ENCODE data around the gene ELANE.

The ELANE gene

DNA sequence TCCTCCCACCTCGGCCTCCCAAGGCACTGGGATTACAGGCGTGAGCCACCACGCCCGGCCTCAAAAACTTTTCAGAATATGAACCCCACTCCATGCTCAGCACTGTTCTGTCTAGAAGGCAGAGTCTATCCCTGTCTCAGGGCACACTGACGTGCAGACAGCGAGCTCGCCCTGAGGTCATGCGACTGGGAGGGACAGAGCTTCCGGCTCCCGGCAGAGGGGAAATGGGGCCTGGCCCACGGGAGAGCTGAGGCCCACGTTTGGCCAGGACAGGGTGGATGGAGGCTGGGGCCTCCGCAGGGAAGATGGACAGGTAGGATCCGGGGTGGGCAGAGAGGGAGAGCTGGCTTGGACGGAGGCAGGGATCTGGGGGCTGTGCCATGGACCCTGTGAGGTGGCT is 27.2 kb upstream of the ELANE start:
- POLR2A ChIA-PET, result no interaction called here
- CTCF ChIA-PET, result no interaction called here

DNA sequence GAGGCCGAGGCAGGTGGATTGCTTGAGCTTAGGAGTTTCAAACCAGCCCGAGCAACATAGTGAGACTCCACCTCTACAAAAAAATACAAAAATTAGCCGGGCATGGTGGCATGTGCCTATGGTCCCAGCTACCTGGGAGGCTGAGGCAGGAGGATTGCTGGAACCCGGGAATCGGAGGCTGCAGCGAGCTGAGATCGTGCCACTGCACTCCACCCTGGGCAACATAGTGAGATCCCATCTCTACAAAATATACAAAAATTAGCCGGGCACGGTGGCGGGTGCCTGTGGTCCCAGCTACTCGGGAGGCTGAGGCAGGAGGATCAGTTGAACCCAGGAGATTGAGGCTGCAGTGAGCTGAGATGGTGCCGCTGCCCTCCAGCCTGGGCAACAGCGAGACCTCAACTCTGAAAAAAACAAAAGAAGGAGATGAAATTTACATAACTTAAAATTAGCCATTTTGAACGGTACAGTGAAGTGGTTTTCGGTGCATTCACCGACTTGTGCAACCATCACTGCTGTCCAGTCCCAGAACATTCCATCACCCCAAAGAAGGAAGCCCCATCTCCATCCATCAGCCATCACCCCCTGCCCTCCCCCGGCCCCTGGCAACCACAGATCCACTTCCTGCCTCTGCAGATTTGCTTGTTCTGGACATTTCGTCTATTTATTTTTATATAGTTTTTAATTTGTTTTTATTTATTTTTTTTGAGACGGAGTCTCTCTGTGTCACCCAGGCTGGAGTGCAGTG is 26.0 kb upstream of the ELANE start:
- ChIA-PET POLR2A (interaction anchor here (0.6 kb wide), 1 partner anchor 72 kb away, joined by 4 read pairs; no protein-coding TSS in a partner anchor), CTCF (interaction anchor here (0.6 to 1.0 kb wide), 2 partner anchors 14 to 180 kb away, joined by 3 to 4 read pairs; no protein-coding TSS in a partner anchor)
- WGBS (ENCODE audit: insufficient coverage), result 93% methylated on average over 8 of the region's 19 CpGs
- Histone ChIP-seq H3K27me3 (replicated peaks in 2 of 5; ENCODE audit: control insufficient read depth in 4 of 5, insufficient read depth in 5 of 5, low read length in 4 of 5) (peaks cover 0 to 31% (median 3%) of the 10 kb centered on the region in 5 experiments), H3K4me1 (ENCODE audit: control extremely low read depth in 1 of 4, control insufficient read depth in 4 of 4, insufficient read depth in 4 of 4, low read length in 3 of 4) (peaks cover 0 to 7% (median 6%) of the 10 kb centered on the region in 4 experiments), H3K4me3 (ENCODE audit: control insufficient read depth in 1 of 7, extremely low read depth in 1 of 7, insufficient read depth in 4 of 7, low read depth in 2 of 7, low read length in 6 of 7) (no peak overlapping the region), H3K36me3 (ENCODE audit: control insufficient read depth in 4 of 4, insufficient read depth in 4 of 4, low read length in 3 of 4) (no peaks in the 10 kb centered on the region), H3K9me3 (ENCODE audit: control extremely low read depth in 1 of 5, control insufficient read depth in 4 of 5, insufficient read depth in 2 of 5, low read depth in 1 of 5, low read length in 4 of 5) (no peaks in the 10 kb centered on the region), H3K27ac (ENCODE audit: insufficient read depth in 1 of 2, low read depth in 1 of 2, low read length in 2 of 2, poor library complexity in 1 of 2, severe bottlenecking in 2 of 2) (no peak overlapping the region)
- no peak for DNase-seq

More for the DNA sequence above, 27.2 kb upstream of the ELANE start:
- Histone ChIP-seq H3K27ac (ENCODE audit: insufficient read depth in 1 of 2, low read depth in 1 of 2, low read length in 2 of 2, poor library complexity in 1 of 2, severe bottlenecking in 2 of 2) (no peak overlapping the region), H3K27me3 (replicated peaks in 2 of 5; ENCODE audit: control insufficient read depth in 4 of 5, insufficient read depth in 5 of 5, low read length in 4 of 5) (peaks cover 0 to 39% (median 6%) of the 10 kb centered on the region in 5 experiments), H3K4me1 (ENCODE audit: control extremely low read depth in 1 of 4, control insufficient read depth in 4 of 4, insufficient read depth in 4 of 4, low read length in 3 of 4) (peaks cover 0 to 7% (median 6%) of the 10 kb centered on the region in 4 experiments), H3K36me3 (ENCODE audit: control insufficient read depth in 4 of 4, insufficient read depth in 4 of 4, low read length in 3 of 4) (no peaks in the 10 kb centered on the region), H3K9me3 (ENCODE audit: control extremely low read depth in 1 of 5, control insufficient read depth in 4 of 5, insufficient read depth in 2 of 5, low read depth in 1 of 5, low read length in 4 of 5) (no peaks in the 10 kb centered on the region), H3K4me3 (ENCODE audit: control insufficient read depth in 1 of 7, extremely low read depth in 1 of 7, insufficient read depth in 4 of 7, low read depth in 2 of 7, low read length in 6 of 7) (no peak overlapping the region)
- DNase-seq, result no peak
- WGBS (ENCODE audit: insufficient coverage), result 71% methylated on average over 7 of the region's 15 CpGs

DNA sequence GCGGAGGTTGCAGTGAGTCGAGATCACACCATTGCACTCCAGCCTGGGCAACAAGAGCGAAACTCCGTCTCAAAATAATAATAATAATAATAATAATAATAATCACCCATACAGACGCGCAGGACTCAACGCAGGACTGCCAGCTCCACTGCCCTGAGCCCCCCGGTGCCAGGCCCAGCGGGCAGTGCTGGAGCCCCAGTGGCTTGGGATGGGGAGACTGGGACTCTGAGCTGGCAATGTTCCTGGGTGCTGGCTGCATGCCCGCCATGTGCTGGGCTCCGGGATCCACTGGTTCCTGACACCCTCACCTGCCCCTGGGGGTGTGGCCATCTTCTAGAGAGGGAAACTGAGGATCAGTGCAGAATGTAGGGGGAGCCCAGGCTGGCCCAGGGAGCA is 24.8 kb upstream of the ELANE start:
- Histone ChIP-seq H3K4me1 (ENCODE audit: control extremely low read depth in 1 of 4, control insufficient read depth in 4 of 4, insufficient read depth in 4 of 4, low read length in 3 of 4) (peaks cover 0 to 7% (median 5%) of the 10 kb centered on the region in 4 experiments), H3K4me3 (ENCODE audit: control insufficient read depth in 1 of 7, extremely low read depth in 1 of 7, insufficient read depth in 4 of 7, low read depth in 2 of 7, low read length in 6 of 7) (no peak overlapping the region), H3K27ac (ENCODE audit: insufficient read depth in 1 of 2, low read depth in 1 of 2, low read length in 2 of 2, poor library complexity in 1 of 2, severe bottlenecking in 2 of 2) (no peak overlapping the region), H3K36me3 (ENCODE audit: control insufficient read depth in 4 of 4, insufficient read depth in 4 of 4, low read length in 3 of 4) (no peaks in the 10 kb centered on the region), H3K9me3 (ENCODE audit: control extremely low read depth in 1 of 5, control insufficient read depth in 4 of 5, insufficient read depth in 2 of 5, low read depth in 1 of 5, low read length in 4 of 5) (no peaks in the 10 kb centered on the region), H3K27me3 (replicated peaks in 2 of 5; ENCODE audit: control insufficient read depth in 4 of 5, insufficient read depth in 5 of 5, low read length in 4 of 5) (peaks cover 0 to 23% (median 3%) of the 10 kb centered on the region in 5 experiments)
- ChIA-PET CTCF (interaction anchor here (0.8 to 1.0 kb wide), 2 partner anchors 12 to 24 kb away, joined by 3 read pairs; no protein-coding TSS in a partner anchor), POLR2A (no interaction called here)
- DNase-seq, result no peak
- 97% methylated on average over 5 of the region's 11 CpGs for WGBS (ENCODE audit: insufficient coverage)

DNA sequence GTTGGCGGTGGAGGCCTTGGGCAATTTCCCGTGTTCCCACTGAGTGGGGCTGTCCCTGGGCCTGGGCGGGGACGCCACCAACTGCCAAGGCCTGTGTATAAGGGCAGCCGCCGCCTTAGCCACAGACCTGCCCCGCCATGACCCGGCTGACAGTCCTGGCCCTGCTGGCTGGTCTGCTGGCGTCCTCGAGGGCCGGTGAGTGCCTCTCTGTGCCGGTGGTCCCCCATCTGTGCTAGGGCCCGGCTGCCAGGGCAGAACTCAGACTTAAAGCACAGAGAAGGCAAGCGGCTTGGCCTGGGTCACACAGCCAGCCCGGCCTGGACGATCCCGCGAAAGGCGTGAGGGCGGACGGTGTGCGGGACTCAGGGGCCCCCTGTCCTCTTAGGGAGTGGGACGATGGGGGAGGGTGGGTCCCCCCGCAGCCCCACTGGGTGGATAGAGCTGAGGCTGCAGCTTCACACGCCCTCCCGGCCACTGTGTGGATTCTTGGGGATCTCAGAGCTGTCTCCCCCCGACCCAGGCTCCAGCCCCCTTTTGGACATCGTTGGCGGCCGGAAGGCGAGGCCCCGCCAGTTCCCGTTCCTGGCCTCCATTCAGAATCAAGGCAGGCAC is 24.3 kb upstream of the ELANE start, which contains the start of gene AZU1:
Gene AZU1 (plus strand): TSS at position 128 of the 612 bp plus-strand sequence. CDS start 10 bp downstream, at position 138.
- no peak within 1 kb of the TSS for H3K4me3 ChIP-seq (ENCODE audit: control insufficient read depth in 1 of 7, extremely low read depth in 1 of 7, insufficient read depth in 4 of 7, low read depth in 2 of 7, low read length in 6 of 7)
- no peaks in the 10 kb centered on the region for H3K36me3 ChIP-seq (ENCODE audit: control insufficient read depth in 4 of 4, insufficient read depth in 4 of 4, low read length in 3 of 4)
- no peaks in the 10 kb centered on the region for H3K9me3 ChIP-seq (ENCODE audit: control extremely low read depth in 1 of 5, control insufficient read depth in 4 of 5, insufficient read depth in 2 of 5, low read depth in 1 of 5, low read length in 4 of 5)
- DNase-seq, result no peak
- 79% methylated on average over 30 of the region's 33 CpGs for WGBS (ENCODE audit: insufficient coverage)
- POLR2A ChIA-PET, result no interaction called here
- peaks cover 0 to 18% (median 3%) of the 10 kb centered on the region in 5 experiments for H3K27me3 ChIP-seq (replicated peaks in 2 of 5; ENCODE audit: control insufficient read depth in 4 of 5, insufficient read depth in 5 of 5, low read length in 4 of 5)
- CTCF ChIA-PET, result no interaction called here
- H3K4me1 ChIP-seq (ENCODE audit: control extremely low read depth in 1 of 4, control insufficient read depth in 4 of 4, insufficient read depth in 4 of 4, low read length in 3 of 4), result peaks cover 0 to 7% (median 5%) of the 10 kb centered on the region in 4 experiments
- no peak within 1 kb of the TSS for H3K27ac ChIP-seq (ENCODE audit: insufficient read depth in 1 of 2, low read depth in 1 of 2, low read length in 2 of 2, poor library complexity in 1 of 2, severe bottlenecking in 2 of 2)

DNA sequence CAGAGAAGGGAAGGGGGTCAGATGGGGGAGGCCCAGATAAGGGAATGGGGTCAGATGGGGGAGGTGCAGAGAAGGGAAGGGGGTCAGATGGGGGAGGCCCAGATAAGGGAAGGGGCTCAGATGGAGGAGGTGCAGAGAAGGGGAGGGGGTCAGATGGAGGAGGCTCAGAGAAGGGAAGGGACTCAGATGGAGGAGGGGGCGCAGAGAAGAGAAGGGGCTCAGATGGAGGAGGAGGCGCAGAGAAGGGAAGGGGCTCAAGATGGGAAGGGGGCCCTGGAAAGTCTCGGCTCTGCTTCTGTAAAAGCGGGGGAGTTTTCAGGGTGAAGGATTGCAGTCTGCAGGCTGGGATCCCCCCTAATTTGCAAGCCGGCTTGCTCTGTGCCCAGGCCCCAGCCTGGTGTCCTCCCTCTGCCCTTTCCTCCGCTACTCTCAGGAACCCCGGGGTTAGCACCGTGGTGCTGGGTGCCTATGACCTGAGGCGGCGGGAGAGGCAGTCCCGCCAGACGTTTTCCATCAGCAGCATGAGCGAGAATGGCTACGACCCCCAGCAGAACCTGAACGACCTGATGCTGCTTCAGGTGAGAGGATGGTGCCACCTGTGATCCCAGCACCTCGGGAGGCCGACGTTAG is 22.9 kb upstream of the ELANE start:
- no peaks in the 10 kb centered on the region for H3K36me3 ChIP-seq (ENCODE audit: control insufficient read depth in 4 of 4, insufficient read depth in 4 of 4, low read length in 3 of 4)
- CTCF ChIA-PET, result no interaction called here
- no peak overlapping the region for H3K27ac ChIP-seq (ENCODE audit: insufficient read depth in 1 of 2, low read depth in 1 of 2, low read length in 2 of 2, poor library complexity in 1 of 2, severe bottlenecking in 2 of 2)
- 90% methylated on average over 11 of the region's 18 CpGs for WGBS (ENCODE audit: insufficient coverage)
- H3K4me3 ChIP-seq (ENCODE audit: control insufficient read depth in 1 of 7, extremely low read depth in 1 of 7, insufficient read depth in 4 of 7, low read depth in 2 of 7, low read length in 6 of 7), result no peak overlapping the region
- POLR2A ChIA-PET, result no interaction called here
- no peak for DNase-seq
- peaks cover 0 to 3% (median 0%) of the 10 kb centered on the region in 4 experiments for H3K4me1 ChIP-seq (ENCODE audit: control extremely low read depth in 1 of 4, control insufficient read depth in 4 of 4, insufficient read depth in 4 of 4, low read length in 3 of 4)
- H3K27me3 ChIP-seq (replicated peaks in 2 of 5; ENCODE audit: control insufficient read depth in 4 of 5, insufficient read depth in 5 of 5, low read length in 4 of 5), result peaks cover 0 to 9% (median 0%) of the 10 kb centered on the region in 5 experiments
- no peaks in the 10 kb centered on the region for H3K9me3 ChIP-seq (ENCODE audit: control extremely low read depth in 1 of 5, control insufficient read depth in 4 of 5, insufficient read depth in 2 of 5, low read depth in 1 of 5, low read length in 4 of 5)

DNA sequence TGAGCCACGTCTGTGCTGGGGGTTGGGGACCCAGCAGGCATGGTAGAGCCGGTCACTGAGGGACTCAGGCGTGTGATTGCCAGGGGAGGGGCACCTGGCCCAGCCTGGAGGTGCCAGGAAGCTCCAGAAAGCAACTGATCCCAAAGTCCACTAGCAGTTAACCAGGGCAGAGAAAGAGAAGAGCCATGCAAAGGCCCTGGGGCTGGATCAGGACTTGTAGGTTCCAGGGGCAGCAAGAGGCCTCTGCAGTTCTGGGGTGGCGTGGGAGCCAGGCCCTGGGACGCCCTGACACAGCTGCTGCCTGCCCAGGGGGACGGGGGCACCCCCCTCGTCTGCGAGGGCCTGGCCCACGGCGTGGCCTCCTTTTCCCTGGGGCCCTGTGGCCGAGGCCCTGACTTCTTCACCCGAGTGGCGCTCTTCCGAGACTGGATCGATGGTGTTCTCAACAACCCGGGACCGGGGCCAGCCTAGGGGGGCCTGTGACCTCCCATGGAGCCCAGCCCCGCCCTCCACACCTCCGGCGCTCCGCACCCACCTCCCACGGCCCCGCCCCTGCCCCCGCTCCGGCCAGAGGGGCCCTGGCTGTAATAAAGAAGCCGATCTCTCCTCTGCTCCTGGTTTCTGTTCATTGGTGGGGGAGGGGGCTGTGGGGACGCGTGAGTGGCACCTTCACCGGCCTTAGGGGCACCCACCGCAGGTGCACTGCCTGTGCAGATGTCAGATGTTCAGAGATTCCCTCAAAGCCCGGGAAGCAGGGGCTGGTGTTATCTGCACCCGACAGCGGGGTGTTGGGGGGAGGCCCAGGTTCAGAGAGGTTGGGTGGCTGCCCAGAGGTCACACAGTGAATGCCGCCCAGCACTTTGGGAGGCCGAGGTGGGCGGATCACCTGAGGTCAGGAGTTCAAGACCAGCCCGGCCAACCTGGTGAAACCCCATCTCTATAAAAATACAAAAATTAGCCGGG is 20.4 kb upstream of the ELANE start:
- H3K27me3 ChIP-seq (replicated peaks in 2 of 5; ENCODE audit: control insufficient read depth in 4 of 5, insufficient read depth in 5 of 5, low read length in 4 of 5), result peaks cover 0 to 10% (median 0%) of the 10 kb centered on the region in 5 experiments
- no peak overlapping the region for H3K4me3 ChIP-seq (ENCODE audit: control insufficient read depth in 1 of 7, extremely low read depth in 1 of 7, insufficient read depth in 4 of 7, low read depth in 2 of 7, low read length in 6 of 7)
- DNase-seq, result no peak
- ChIA-PET CTCF (interaction anchor here (1.5 kb wide), 1 partner anchor 8 kb away, joined by 4 read pairs; no protein-coding TSS in a partner anchor), POLR2A (no interaction called here)
- H3K9me3 ChIP-seq (ENCODE audit: control extremely low read depth in 1 of 5, control insufficient read depth in 4 of 5, insufficient read depth in 2 of 5, low read depth in 1 of 5, low read length in 4 of 5), result no peaks in the 10 kb centered on the region
- H3K27ac ChIP-seq (ENCODE audit: insufficient read depth in 1 of 2, low read depth in 1 of 2, low read length in 2 of 2, poor library complexity in 1 of 2, severe bottlenecking in 2 of 2), result no peak overlapping the region
- peaks cover 0 to 5% (median 4%) of the 10 kb centered on the region in 4 experiments for H3K4me1 ChIP-seq (ENCODE audit: control extremely low read depth in 1 of 4, control insufficient read depth in 4 of 4, insufficient read depth in 4 of 4, low read length in 3 of 4)
- 87% methylated on average over 33 of the region's 38 CpGs for WGBS (ENCODE audit: insufficient coverage)
- H3K36me3 ChIP-seq (ENCODE audit: control insufficient read depth in 4 of 4, insufficient read depth in 4 of 4, low read length in 3 of 4), result no peaks in the 10 kb centered on the region

Data from common myeloid progenitor, CD34-positive (primary cell).